ENCODE results near the gene ATOH1. TPM values are rescaled to one million over a fixed set of nuclear protein-coding genes. Genes with fewer than 3 reads are reported as not detected.

The ATOH1 gene
- total RNA-seq, 4 donors from 2014 or later, result 20.6 to 50.4 (median 41.3) TPM

GRCh38 chr4:93876754-93877153 is 48.2 kb downstream of the ATOH1 start:
- no peaks in the 10 kb centered on the region for H3K27me3 ChIP-seq
- no peak for TF ChIP-seq CTCF (IDR thresholded peaks at IDR 0.05)
- peak in 1 of 2 donors; percentile 32 for TF ChIP-seq POLR2A (IDR thresholded peaks at IDR 0.05)
- no peak overlapping the region for H3K4me3 ChIP-seq
- no peaks in the 10 kb centered on the region for H3K4me1 ChIP-seq
- no peaks in the 10 kb centered on the region for H3K36me3 ChIP-seq
- no peak overlapping the region for H3K27ac ChIP-seq
- H3K9me3 ChIP-seq, result no peaks in the 10 kb centered on the region
- no peak for DNase-seq

- no peak overlapping the region for H3K4me3 ChIP-seq
- H3K9me3 ChIP-seq, result no peaks in the 10 kb centered on the region
- TF ChIP-seq POLR2A (IDR thresholded peaks at IDR 0.05), result no peak
- no peak for TF ChIP-seq CTCF (IDR thresholded peaks at IDR 0.05)
- H3K4me1 ChIP-seq, result no peaks in the 10 kb centered on the region
- no peaks in the 10 kb centered on the region for H3K27me3 ChIP-seq
- H3K36me3 ChIP-seq, result no peaks in the 10 kb centered on the region
- no peak for DNase-seq
- no peak overlapping the region for H3K27ac ChIP-seq
Measured at GRCh38 chr4:93878566-93878965, 50.0 kb downstream of the ATOH1 start.

- Histone ChIP-seq H3K9me3 (no peaks in the 10 kb centered on the region), H3K27me3 (no peaks in the 10 kb centered on the region), H3K4me3 (no peak overlapping the region), H3K4me1 (no peaks in the 10 kb centered on the region), H3K36me3 (no peaks in the 10 kb centered on the region), H3K27ac (no peak overlapping the region)
- TF ChIP-seq CTCF (IDR thresholded peaks at IDR 0.05) (no peak), POLR2A (IDR thresholded peaks at IDR 0.05) (no peak)
- DNase-seq, result no peak
Measured at GRCh38 chr4:93879919-93880318, 51.4 kb downstream of the ATOH1 start.

Small RNAs within 50 kb of the gene (small RNA-seq; reads per million reads assigned to genes)
- 0 reads per million in 2 donors for gene RNA5SP164
